ENCODE data around the gene PIEZO2.

Gene PIEZO2

DNA sequence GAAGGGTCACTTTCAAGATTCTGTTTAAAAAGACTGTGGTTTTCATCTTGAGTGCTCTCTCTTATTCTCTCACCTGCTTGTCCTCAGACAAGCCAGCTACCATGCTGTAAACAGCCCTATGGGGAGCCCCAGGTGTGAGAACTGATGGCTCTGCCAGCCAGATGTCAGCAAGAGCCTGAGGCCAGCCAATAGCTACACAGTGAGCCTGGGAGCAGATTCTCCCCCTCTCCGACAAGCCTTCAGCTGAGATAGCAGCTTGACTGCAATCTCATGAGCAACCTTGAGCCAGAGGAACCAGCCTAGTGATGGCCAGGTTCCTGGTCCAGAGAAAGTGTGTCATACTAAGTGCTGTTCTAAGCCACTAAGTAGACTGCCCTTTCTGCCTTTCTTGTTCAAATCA, 351.5 kb downstream of the PIEZO2 start:
- Histone ChIP-seq H3K4me2 (ENCODE audit: low read length) (no peak overlapping the region), H3K27me3 (ENCODE audit: control insufficient read depth, low read length) (peaks cover 3% of the 10 kb centered on the region), H3K9me2 (replicated peaks; ENCODE audit: control insufficient read depth, low read length) (no peaks in the 10 kb centered on the region), H3K27ac (ENCODE audit: low read depth, low read length) (no peak overlapping the region), H3K4me1 (ENCODE audit: control insufficient read depth, low read length) (no peaks in the 10 kb centered on the region), H4K20me1 (ENCODE audit: control insufficient read depth, insufficient read depth, low read depth, low read length) (no peaks in the 10 kb centered on the region), H3K36me3 (ENCODE audit: control insufficient read depth, low read length) (no peaks in the 10 kb centered on the region), H3K9me3 (ENCODE audit: control insufficient read depth, insufficient read depth, low read length) (no peaks in the 10 kb centered on the region), H3K4me3 (ENCODE audit: low read length) (no peak overlapping the region), H3K79me2 (ENCODE audit: control insufficient read depth, low read length) (no peaks in the 10 kb centered on the region), H3F3A (ENCODE audit: control insufficient read depth, insufficient read depth) (no peaks in the 10 kb centered on the region)
- TF ChIP-seq, protein P1, sequence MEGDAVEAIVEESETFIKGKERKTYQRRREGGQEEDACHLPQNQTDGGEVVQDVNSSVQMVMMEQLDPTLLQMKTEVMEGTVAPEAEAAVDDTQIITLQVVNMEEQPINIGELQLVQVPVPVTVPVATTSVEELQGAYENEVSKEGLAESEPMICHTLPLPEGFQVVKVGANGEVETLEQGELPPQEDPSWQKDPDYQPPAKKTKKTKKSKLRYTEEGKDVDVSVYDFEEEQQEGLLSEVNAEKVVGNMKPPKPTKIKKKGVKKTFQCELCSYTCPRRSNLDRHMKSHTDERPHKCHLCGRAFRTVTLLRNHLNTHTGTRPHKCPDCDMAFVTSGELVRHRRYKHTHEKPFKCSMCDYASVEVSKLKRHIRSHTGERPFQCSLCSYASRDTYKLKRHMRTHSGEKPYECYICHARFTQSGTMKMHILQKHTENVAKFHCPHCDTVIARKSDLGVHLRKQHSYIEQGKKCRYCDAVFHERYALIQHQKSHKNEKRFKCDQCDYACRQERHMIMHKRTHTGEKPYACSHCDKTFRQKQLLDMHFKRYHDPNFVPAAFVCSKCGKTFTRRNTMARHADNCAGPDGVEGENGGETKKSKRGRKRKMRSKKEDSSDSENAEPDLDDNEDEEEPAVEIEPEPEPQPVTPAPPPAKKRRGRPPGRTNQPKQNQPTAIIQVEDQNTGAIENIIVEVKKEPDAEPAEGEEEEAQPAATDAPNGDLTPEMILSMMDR (IDR thresholded peaks at IDR 0.05; ENCODE audit: low read depth, low read length, poor library complexity, severe bottlenecking) = no peak
- TF ChIP-seq EZH2phosphoT487 (IDR thresholded peaks at IDR 0.05; ENCODE audit: borderline replicate concordance, low read length) = no peak

DNA sequence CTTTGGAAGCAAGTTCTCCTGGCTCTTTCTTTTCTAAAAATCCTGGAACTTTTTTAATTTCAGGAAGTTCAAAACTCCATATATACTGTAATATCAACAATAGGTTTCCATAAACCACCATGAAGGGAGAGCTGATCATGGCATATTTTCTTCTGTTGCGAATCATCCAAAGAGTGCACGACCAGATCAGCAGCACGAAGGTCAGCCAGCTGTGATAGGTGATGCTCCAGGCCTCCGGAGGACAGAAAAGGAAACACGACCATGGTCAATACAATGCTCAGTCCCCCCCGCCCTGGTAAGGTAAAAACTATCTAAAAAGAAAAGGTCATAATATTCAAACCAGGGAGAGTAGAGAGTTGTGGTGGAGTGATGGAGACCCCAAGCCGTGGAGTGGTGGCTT, 354.6 kb downstream of the PIEZO2 start:
- H4K20me1 ChIP-seq (ENCODE audit: control insufficient read depth, insufficient read depth, low read depth, low read length) = no peaks in the 10 kb centered on the region
- no peaks in the 10 kb centered on the region for H3K9me2 ChIP-seq (replicated peaks; ENCODE audit: control insufficient read depth, low read length)
- H3K27me3 ChIP-seq (ENCODE audit: control insufficient read depth, low read length) = no peaks in the 10 kb centered on the region; the same call in none of the 2 replicates
- H3F3A ChIP-seq (ENCODE audit: control insufficient read depth, insufficient read depth) = no peaks in the 10 kb centered on the region
- H3K4me3 ChIP-seq (ENCODE audit: low read length) = no peak overlapping the region
- TF ChIP-seq, protein P1 (IDR thresholded peaks at IDR 0.05; ENCODE audit: low read depth, low read length, poor library complexity, severe bottlenecking) = no peak
- no peaks in the 10 kb centered on the region for H3K9me3 ChIP-seq (ENCODE audit: control insufficient read depth, insufficient read depth, low read length)
- no peak overlapping the region for H3K4me2 ChIP-seq (ENCODE audit: low read length)
- H3K79me2 ChIP-seq (ENCODE audit: control insufficient read depth, low read length) = no peaks in the 10 kb centered on the region
- H3K36me3 ChIP-seq (ENCODE audit: control insufficient read depth, low read length) = no peaks in the 10 kb centered on the region
- no peak overlapping the region for H3K27ac ChIP-seq (ENCODE audit: low read depth, low read length)
- H3K4me1 ChIP-seq (ENCODE audit: control insufficient read depth, low read length) = no peaks in the 10 kb centered on the region

DNA sequence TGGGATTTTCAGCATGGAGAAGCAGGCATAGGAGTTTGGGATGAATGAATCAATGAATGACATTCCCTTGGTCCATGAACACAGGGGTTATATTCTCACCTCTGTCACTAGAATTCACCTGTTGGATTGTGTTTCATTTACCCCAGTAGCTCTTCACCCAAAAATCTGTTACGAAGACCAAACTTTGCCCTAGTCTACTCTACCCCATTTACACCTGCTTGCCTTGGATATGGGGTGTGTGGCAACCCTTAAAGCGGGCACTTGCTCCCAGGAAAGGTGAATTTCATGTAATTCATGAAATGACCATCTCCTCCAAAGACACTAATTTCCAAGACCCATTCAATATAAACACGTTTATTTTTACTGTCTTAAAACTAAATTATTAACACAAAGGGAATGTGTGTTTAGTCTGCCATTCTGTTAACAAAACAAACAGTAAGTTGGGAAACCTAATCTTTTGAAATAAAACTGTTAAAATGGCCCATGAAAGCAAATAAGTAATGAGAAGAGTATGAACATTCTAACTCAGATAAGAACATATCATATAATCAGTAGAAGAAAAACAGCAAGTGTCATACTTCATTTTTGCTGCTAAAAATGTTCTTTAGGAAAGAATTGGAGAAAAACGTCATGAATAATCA, 355.5 kb downstream of the PIEZO2 start:
- Histone ChIP-seq H3K4me3 (ENCODE audit: low read length) (no peak overlapping the region), H3K79me2 (ENCODE audit: control insufficient read depth, low read length) (no peaks in the 10 kb centered on the region), H3K9me2 (replicated peaks; ENCODE audit: control insufficient read depth, low read length) (no peaks in the 10 kb centered on the region), H4K20me1 (ENCODE audit: control insufficient read depth, insufficient read depth, low read depth, low read length) (no peaks in the 10 kb centered on the region), H3K4me2 (ENCODE audit: low read length) (no peak overlapping the region), H3K36me3 (ENCODE audit: control insufficient read depth, low read length) (no peaks in the 10 kb centered on the region), H3K27ac (ENCODE audit: low read depth, low read length) (no peak overlapping the region), H3K27me3 (ENCODE audit: control insufficient read depth, low read length) (peaks cover 4% of the 10 kb centered on the region), H3F3A (ENCODE audit: control insufficient read depth, insufficient read depth) (no peaks in the 10 kb centered on the region), H3K4me1 (ENCODE audit: control insufficient read depth, low read length) (no peaks in the 10 kb centered on the region), H3K9me3 (ENCODE audit: control insufficient read depth, insufficient read depth, low read length) (no peaks in the 10 kb centered on the region)
- TF ChIP-seq, protein P1 (IDR thresholded peaks at IDR 0.05; ENCODE audit: low read depth, low read length, poor library complexity, severe bottlenecking) = no peak
- no peak for TF ChIP-seq EZH2phosphoT487 (IDR thresholded peaks at IDR 0.05; ENCODE audit: borderline replicate concordance, low read length)

All from DOHH2 (cell line).